Fibroblast of villous mesenchyme (primary cell): ENCODE measurements around the gene DCAF16. TPM values are rescaled to one million over a fixed set of nuclear protein-coding genes. Genes with fewer than 3 reads are reported as not detected.
"Not testable (repeated sequence)": the region's sequence is repeated elsewhere in the genome, so short reads cannot be mapped to it uniquely, and the experiment has no call there.

ENCODE experiments used
- DNase-seq: peaks from one replicate; pipeline ENCODE4 v3.0.0-alpha.2; 2010; ENCODE audit warnings: low read depth
- H3K4me3 ChIP-seq: 2 replicates; pipeline ENCODE4 v1.5.1; 2011; ENCODE audit warnings: low read depth, mild to moderate bottlenecking, low read length
- total RNA-seq: library from RNA; depleted of rRNA; stranded (reverse); fragments of >200 nt; gene quantifications from 2 replicates; pipeline ENCODE4 v1.2.3, GENCODE V29; 2012
- TF ChIP-seq, protein P1 (sequence below): IDR thresholded peaks from 2 replicates; pipeline ENCODE4 v1.5.1; 2012; ENCODE audit warnings: low read depth, mild to moderate bottlenecking, low read length; ENCODE audit not compliant: insufficient read depth

The DCAF16 gene
- 21.2 and 23.8 TPM in 2 replicates for total RNA-seq

DNA sequence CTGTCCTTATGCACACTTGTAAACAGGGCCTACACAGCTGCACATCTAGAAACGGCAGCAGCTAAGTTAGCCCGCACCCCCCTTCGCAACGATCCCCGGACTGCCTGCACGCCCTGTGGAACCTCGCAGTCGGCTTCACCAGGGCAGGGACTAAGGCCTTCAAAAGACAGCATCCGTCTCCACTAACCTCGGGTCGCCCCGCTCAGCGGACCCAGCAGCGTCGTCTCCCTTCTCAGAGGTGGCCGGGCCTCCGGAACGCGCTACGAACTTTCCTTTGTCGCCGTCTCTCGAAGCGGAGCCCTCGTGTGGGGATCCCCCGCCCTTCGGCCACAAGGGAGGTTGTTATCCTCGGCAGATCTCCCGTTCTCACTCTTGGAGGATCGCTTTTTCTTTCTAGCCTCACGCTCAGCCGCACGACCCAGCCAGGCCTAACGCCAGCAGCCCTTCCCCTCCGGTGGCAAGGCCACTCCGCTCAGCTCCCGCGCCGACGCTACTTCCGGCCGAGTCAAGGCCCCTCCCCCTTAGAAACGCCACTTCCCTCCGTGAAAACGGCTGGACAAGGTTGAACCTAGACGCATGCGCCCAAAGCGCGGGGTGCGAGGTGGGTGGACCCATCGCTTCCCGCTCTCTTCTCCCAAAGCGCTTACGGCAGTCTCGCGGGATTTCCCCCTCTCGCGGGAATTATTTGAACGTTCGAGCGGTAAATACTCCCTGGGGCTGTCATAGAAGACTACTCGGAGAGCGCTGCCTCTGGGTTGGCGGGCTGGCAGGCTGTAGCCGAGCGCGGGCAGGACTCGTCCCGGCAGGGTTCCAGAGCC lies at the start of gene DCAF16, which contains the start of gene NCAPG:
Gene DCAF16, minus strand, starts transcription at position 498 of the 818 bp plus-strand sequence. CDS start 6,616 bp downstream, outside the sequence.
Gene NCAPG, plus strand, starts transcription at position 720 of the 818 bp plus-strand sequence. CDS start 99 bp downstream, outside the sequence.
- H3K4me3 ChIP-seq = peak within 1 kb of the TSS; percentile 89
- peak; percentile 100 for DNase-seq
- TF ChIP-seq, protein P1, sequence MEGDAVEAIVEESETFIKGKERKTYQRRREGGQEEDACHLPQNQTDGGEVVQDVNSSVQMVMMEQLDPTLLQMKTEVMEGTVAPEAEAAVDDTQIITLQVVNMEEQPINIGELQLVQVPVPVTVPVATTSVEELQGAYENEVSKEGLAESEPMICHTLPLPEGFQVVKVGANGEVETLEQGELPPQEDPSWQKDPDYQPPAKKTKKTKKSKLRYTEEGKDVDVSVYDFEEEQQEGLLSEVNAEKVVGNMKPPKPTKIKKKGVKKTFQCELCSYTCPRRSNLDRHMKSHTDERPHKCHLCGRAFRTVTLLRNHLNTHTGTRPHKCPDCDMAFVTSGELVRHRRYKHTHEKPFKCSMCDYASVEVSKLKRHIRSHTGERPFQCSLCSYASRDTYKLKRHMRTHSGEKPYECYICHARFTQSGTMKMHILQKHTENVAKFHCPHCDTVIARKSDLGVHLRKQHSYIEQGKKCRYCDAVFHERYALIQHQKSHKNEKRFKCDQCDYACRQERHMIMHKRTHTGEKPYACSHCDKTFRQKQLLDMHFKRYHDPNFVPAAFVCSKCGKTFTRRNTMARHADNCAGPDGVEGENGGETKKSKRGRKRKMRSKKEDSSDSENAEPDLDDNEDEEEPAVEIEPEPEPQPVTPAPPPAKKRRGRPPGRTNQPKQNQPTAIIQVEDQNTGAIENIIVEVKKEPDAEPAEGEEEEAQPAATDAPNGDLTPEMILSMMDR = no peak

DNA sequence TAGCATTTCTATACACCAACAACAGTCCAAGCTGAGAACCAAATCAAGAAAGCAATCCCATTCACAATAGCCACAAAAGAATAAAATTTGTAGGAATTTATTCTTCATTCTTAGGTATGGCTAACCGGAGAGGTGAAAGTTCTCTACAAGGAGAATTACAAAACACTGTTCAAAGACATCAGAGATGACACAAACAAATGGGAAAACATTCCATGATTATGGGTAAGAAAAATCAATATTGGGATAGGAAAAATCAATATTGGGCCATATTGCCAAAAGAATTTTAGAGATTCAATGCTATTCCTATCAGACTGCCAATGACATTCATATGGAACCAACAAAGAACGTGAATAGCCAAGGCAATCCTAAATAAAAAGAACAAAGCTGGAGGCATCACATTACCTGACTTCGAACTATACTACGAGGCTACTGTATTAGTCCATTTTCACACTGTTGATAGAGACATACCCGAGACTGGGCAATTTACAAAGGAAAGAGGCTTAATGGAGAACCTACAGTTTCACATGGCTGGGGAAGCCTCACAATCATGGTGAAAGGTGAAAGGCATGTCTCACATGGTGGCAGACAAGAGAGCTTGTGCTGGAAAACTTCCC lies 49.3 kb upstream of the DCAF16 start:
- H3K4me3 ChIP-seq = no peak overlapping the region
- TF ChIP-seq, protein P1 = no peak
- no peak for DNase-seq

DNA sequence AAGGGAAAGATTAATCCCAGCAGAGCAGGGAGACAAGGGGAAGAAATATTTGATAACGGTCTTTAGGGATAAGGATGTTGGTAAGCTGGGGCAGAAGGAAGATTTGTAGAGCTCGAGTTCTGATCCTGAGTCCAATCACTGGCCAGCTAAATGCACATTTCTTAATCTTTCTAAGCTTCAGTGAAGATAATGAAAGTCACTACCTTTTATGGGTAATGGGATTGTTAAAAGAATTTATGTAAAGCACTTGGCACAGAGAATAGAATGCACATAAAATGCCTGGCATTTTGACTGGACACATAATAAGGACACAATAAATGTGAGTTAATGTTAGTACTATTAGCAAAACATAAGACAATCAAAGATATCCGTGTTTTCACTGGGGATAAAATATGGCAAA lies 43.5 kb upstream of the DCAF16 start:
- peak; percentile 29 for DNase-seq
- TF ChIP-seq, protein P1 = no peak
- no peak overlapping the region for H3K4me3 ChIP-seq

DNA sequence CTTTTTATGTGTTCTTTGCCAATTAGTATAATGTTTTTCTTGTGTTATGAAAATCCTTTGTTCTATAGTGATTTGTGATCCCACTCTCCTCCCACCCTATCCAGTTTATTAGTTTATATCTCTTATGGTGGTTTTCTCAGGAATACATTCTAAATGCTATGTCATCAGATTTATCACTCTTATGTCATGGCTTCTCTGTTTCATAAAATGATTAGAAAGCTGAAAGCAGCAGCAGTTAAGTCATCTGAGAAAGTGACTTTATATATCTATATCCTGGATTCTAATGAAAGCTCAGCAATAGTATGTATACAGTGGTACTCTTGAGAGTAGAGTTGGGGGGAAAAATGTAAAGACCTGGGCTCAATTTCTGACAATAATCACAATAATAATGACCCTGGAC lies 41.4 kb upstream of the DCAF16 start:
- no peak overlapping the region for H3K4me3 ChIP-seq

DNA sequence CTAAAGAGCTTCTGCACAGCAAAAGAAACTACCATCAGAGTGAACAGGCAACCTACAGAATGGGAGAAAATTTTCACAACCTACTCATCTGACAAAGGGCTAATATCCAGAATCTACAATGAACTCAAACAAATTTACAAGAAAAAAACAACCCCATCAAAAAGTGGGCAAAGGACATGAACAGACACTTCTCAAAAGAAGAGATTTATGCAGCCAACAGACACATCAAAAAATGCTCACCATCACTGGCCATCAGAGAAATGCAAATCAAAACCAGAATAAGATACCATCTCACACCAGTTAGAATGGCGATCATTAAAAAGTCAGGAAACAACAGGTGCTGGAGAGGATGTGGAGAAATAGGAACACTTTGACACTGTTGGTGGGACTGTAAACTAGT lies 39.7 kb upstream of the DCAF16 start:
- DNase-seq, H3K4me3 ChIP-seq: not testable (repeated sequence)

More for the DNA sequence above, 41.4 kb upstream of the DCAF16 start:
- TF ChIP-seq, protein P1 = no peak
- DNase-seq = no peak

DNA sequence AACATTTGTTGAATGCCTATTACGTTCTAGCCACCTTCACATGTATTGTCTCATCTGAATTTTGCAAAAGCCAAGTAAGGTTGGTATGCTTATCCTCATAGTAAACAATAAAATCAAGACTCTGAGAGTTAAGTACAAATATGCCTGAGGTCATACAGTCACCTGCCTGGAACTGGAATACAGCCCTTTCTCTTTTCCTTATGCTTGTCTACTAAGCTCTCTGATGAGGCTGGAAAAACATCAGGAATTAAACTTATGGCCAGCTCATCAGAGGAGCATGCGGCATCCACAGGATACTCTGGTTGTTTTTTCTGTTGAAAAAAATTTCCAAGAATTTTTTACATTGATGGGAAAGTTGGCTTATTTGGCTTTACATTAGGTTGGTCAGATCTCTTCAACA lies 35.7 kb upstream of the DCAF16 start:
- TF ChIP-seq, protein P1 = no peak
- no peak overlapping the region for H3K4me3 ChIP-seq
- DNase-seq = no peak

DNA sequence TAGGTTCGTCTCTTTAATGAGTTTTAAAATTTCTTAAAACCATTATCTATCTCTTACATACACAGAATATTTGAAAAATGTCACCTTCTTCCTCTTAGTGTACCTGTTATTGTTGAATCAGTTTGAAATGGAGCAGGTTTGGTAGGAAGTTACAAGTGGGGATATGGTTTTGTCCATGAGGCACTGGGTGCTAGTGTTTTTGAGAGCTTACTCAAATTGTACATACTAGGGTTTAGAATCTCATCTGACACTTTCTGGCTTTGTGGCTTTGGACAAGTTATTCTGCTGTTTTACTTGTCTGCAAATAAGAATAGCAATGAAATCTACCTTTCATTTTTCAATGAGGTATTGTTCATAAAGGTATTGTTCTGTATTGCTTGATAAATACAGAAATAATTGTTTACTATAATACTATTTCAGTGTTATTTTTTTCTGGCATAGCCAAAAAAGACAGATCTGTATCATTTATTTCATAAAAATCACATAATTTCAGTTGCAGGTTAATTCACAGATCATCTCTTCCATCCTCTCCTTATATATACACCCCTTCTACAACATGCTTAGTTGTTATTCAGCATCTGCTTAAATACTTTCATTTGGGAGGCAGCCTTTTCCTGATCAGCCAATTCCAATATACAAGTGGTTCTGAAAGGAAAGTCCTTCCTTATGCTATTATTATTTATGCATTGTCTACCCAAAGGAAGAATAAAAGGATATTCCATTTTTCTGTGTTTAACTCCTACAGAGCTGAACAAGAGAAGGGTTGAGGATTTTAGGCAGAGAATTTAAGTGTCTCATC lies 13.5 kb upstream of the DCAF16 start:
- DNase-seq = no peak
- H3K4me3 ChIP-seq = no peak overlapping the region
- TF ChIP-seq, protein P1 = no peak
